ENCODE measurements around the gene POMT1.
A peak's percentile ranks its signal among the peaks of the same experiment; 100 is the strongest.

POMT1 gene

DNA sequence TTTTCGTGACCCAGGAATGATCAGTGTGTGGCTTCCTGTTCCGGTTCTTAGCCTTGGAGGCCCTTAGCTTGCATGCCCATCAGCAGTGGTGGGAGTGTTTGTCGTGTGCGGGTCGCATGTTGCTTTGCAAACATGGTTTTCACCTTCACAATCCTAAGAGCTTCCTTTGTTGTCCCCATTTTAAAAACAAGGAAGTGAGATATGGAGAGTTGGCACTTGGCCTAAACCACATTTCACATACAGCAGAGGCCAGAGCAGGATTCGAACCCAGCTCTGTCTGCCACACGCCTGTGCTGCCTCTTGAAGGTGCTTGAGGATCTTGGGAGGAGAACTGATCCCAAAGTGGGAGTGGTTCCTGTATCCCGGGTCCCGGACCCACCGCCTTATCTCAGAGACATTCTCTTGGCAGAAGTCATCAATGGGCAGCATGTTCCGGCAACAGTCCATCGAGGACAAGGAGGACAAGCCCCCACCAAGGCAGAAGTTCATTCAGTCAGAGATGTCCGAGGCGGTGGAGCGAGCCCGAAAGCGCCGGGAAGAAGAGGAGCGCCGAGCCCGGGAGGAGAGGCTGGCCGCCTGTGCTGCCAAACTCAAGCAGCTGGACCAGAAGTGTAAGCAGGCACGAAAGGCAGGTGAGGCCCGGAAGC, 38.2 kb upstream of the POMT1 start:
- H3K4me3 ChIP-seq (ENCODE audit: control insufficient read depth in 1 of 7, extremely low read depth in 1 of 7, insufficient read depth in 4 of 7, low read depth in 2 of 7, low read length in 6 of 7): no peak overlapping the region
- 88% methylated on average over 20 of the region's 24 CpGs for WGBS (ENCODE audit: insufficient coverage)
- no peaks in the 10 kb centered on the region for H3K27me3 ChIP-seq (replicated peaks in 2 of 5; ENCODE audit: control insufficient read depth in 4 of 5, insufficient read depth in 5 of 5, low read length in 4 of 5)
- peaks cover 41 to 85% (median 67%) of the 10 kb centered on the region in 4 experiments for H3K36me3 ChIP-seq (ENCODE audit: control insufficient read depth in 4 of 4, insufficient read depth in 4 of 4, low read length in 3 of 4)
- CTCF ChIA-PET: interaction anchor here (1.0 to 1.2 kb wide), 5 partner anchors 13 to 31 kb away, joined by 3 to 8 read pairs (median 3); no protein-coding TSS in a partner anchor
- DNase-seq: peak; percentile 22 to 48 (median 37)
- no peaks in the 10 kb centered on the region for H3K9me3 ChIP-seq (ENCODE audit: control extremely low read depth in 1 of 5, control insufficient read depth in 4 of 5, insufficient read depth in 2 of 5, low read depth in 1 of 5, low read length in 4 of 5)
- POLR2A ChIA-PET: no interaction called here
- H3K4me1 ChIP-seq (ENCODE audit: control extremely low read depth in 1 of 4, control insufficient read depth in 4 of 4, insufficient read depth in 4 of 4, low read length in 3 of 4): peaks cover 0 to 6% (median 2%) of the 10 kb centered on the region in 4 experiments
- H3K27ac ChIP-seq (ENCODE audit: insufficient read depth in 1 of 2, low read depth in 1 of 2, low read length in 2 of 2, poor library complexity in 1 of 2, severe bottlenecking in 2 of 2): no peak overlapping the region

DNA sequence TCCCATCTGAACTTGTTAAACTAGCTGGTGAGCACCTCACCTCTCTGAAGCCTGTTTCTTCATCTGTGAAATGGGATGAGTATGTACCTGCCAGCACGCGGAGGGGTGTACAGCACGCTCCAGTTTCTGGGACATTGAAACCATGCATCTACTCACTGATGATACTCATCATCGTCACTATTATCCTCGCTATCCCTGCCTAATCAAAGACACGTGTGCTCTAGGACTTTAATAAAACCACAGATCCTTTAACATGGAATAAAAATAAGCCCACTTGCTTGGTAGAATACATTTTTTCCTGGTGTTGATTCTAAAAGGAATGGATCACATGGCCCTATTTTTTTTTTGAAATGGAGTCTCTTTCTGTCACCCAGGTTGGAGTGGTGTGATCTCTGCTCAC, 37.3 kb upstream of the POMT1 start:
- WGBS (ENCODE audit: insufficient coverage): 80% methylated on average over 1 of the region's 6 CpGs
- Histone ChIP-seq H3K27me3 (replicated peaks in 2 of 5; ENCODE audit: control insufficient read depth in 4 of 5, insufficient read depth in 5 of 5, low read length in 4 of 5) (no peaks in the 10 kb centered on the region), H3K27ac (ENCODE audit: insufficient read depth in 1 of 2, low read depth in 1 of 2, low read length in 2 of 2, poor library complexity in 1 of 2, severe bottlenecking in 2 of 2) (no peak overlapping the region), H3K4me3 (ENCODE audit: control insufficient read depth in 1 of 7, extremely low read depth in 1 of 7, insufficient read depth in 4 of 7, low read depth in 2 of 7, low read length in 6 of 7) (no peak overlapping the region), H3K9me3 (ENCODE audit: control extremely low read depth in 1 of 5, control insufficient read depth in 4 of 5, insufficient read depth in 2 of 5, low read depth in 1 of 5, low read length in 4 of 5) (no peaks in the 10 kb centered on the region), H3K36me3 (ENCODE audit: control insufficient read depth in 4 of 4, insufficient read depth in 4 of 4, low read length in 3 of 4) (peaks cover 44 to 86% (median 67%) of the 10 kb centered on the region in 4 experiments), H3K4me1 (ENCODE audit: control extremely low read depth in 1 of 4, control insufficient read depth in 4 of 4, insufficient read depth in 4 of 4, low read length in 3 of 4) (peaks cover 0 to 6% (median 2%) of the 10 kb centered on the region in 4 experiments)
- ChIA-PET CTCF (interaction anchor here (1.1 kb wide), 1 partner anchor 24 kb away, joined by 3 read pairs; no protein-coding TSS in a partner anchor), POLR2A (no interaction called here)
- DNase-seq: no peak

DNA sequence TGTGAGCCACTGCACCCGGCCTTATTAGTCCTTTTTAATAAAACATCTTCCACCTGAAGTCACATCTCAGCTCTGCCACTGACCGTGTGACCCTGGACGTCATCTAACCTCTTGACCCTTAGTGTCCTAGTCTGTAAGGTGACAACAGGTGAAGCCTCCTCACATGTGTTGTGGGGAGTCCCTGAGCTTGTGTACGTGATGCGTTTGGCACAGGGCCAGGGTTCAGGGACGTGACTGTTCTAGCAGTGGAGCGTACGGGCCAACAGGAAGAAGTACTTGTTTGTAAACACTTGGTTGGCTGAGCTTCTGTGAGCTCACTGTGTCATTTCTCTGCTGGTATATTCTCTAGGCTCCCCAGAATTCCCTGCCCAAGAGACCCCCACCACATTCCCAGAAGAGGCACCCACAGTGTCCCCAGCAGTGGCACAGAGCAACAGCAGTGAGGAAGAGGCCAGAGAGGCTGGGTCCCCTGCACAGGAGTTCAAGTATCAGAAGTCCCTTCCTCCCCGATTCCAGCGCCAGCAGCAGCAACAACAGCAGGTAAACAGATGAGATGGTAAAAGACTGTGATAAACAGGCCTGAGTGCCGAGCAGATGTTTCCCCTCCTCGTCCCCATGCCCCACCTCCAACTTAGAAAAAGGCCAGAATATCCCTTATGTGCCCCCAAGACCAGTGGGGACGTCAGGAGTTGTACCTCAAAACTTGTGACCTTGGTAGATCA, 35.3 kb upstream of the POMT1 start:
- Histone ChIP-seq H3K4me3 (ENCODE audit: control insufficient read depth in 1 of 7, extremely low read depth in 1 of 7, insufficient read depth in 4 of 7, low read depth in 2 of 7, low read length in 6 of 7) (no peak overlapping the region), H3K27ac (ENCODE audit: insufficient read depth in 1 of 2, low read depth in 1 of 2, low read length in 2 of 2, poor library complexity in 1 of 2, severe bottlenecking in 2 of 2) (no peak overlapping the region), H3K36me3 (ENCODE audit: control insufficient read depth in 4 of 4, insufficient read depth in 4 of 4, low read length in 3 of 4) (peaks cover 54 to 86% (median 69%) of the 10 kb centered on the region in 4 experiments), H3K27me3 (replicated peaks in 2 of 5; ENCODE audit: control insufficient read depth in 4 of 5, insufficient read depth in 5 of 5, low read length in 4 of 5) (no peaks in the 10 kb centered on the region), H3K9me3 (ENCODE audit: control extremely low read depth in 1 of 5, control insufficient read depth in 4 of 5, insufficient read depth in 2 of 5, low read depth in 1 of 5, low read length in 4 of 5) (peaks cover 0 to 5% (median 0%) of the 10 kb centered on the region in 5 experiments), H3K4me1 (ENCODE audit: control extremely low read depth in 1 of 4, control insufficient read depth in 4 of 4, insufficient read depth in 4 of 4, low read length in 3 of 4) (peaks cover 0 to 6% (median 2%) of the 10 kb centered on the region in 4 experiments)
- ChIA-PET POLR2A (no interaction called here), CTCF (interaction anchor here (2.9 kb wide), 1 partner anchor 10 kb away, joined by 12 read pairs; no protein-coding TSS in a partner anchor)
- no peak for DNase-seq
- WGBS (ENCODE audit: insufficient coverage): 94% methylated on average over 10 of the region's 13 CpGs

DNA sequence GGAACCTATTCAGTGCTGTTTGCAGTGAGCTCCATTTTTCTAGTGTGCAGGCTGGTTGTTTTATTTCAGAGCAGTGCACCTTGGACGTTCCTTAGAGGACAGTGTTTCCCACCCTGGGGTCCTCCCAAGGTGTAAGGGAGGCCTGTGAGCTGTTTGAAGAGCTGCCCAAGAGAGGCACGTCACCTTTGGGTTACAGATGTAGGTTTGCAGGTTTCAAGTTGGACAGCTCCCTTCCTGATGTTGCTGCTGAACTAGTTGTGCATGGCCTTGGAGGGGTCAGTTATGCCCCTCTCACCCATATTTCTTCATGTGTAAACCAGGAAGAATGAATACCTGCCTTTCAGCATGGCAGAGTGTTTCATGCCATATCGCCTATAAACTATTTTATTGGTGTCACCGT, 34.7 kb upstream of the POMT1 start:
- ChIA-PET CTCF (interaction anchor here (2.9 kb wide), 1 partner anchor 9 kb away, joined by 12 read pairs; no protein-coding TSS in a partner anchor), POLR2A (no interaction called here)
- peaks cover 55 to 90% (median 71%) of the 10 kb centered on the region in 4 experiments for H3K36me3 ChIP-seq (ENCODE audit: control insufficient read depth in 4 of 4, insufficient read depth in 4 of 4, low read length in 3 of 4)
- peaks cover 0 to 5% (median 0%) of the 10 kb centered on the region in 5 experiments for H3K9me3 ChIP-seq (ENCODE audit: control extremely low read depth in 1 of 5, control insufficient read depth in 4 of 5, insufficient read depth in 2 of 5, low read depth in 1 of 5, low read length in 4 of 5)
- 100% methylated on average over 1 of the region's 4 CpGs for WGBS (ENCODE audit: insufficient coverage)
- H3K27ac ChIP-seq (ENCODE audit: insufficient read depth in 1 of 2, low read depth in 1 of 2, low read length in 2 of 2, poor library complexity in 1 of 2, severe bottlenecking in 2 of 2): no peak overlapping the region
- no peaks in the 10 kb centered on the region for H3K27me3 ChIP-seq (replicated peaks in 2 of 5; ENCODE audit: control insufficient read depth in 4 of 5, insufficient read depth in 5 of 5, low read length in 4 of 5)
- H3K4me1 ChIP-seq (ENCODE audit: control extremely low read depth in 1 of 4, control insufficient read depth in 4 of 4, insufficient read depth in 4 of 4, low read length in 3 of 4): peaks cover 0 to 6% (median 2%) of the 10 kb centered on the region in 4 experiments
- DNase-seq: no peak
- H3K4me3 ChIP-seq (ENCODE audit: control insufficient read depth in 1 of 7, extremely low read depth in 1 of 7, insufficient read depth in 4 of 7, low read depth in 2 of 7, low read length in 6 of 7): no peak overlapping the region

DNA sequence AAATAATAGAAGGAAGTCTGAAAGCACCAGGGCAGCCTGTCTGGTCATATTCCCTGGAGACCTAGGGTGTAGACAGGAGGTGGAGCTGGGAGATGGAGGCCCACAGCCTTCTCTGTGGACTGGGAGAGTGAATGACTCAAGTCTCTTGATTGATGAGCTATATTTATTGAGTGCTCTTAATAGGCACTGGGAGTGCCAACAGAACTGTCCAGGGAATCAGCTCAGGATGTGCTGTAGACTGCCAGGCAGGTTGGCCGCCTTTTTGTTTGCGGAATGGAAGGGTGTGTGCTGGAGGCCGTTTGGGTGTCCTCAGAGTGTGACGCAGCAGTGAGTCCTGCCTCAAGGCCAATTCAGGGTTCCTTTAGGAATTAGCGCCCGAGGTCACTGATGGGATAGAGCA, 33.4 kb upstream of the POMT1 start:
- no peaks in the 10 kb centered on the region for H3K27me3 ChIP-seq (replicated peaks in 2 of 5; ENCODE audit: control insufficient read depth in 4 of 5, insufficient read depth in 5 of 5, low read length in 4 of 5)
- H3K36me3 ChIP-seq (ENCODE audit: control insufficient read depth in 4 of 4, insufficient read depth in 4 of 4, low read length in 3 of 4): peaks cover 60 to 93% (median 79%) of the 10 kb centered on the region in 4 experiments
- 96% methylated on average over 6 of the region's 6 CpGs for WGBS (ENCODE audit: insufficient coverage)
- peaks cover 0 to 2% (median under 1%) of the 10 kb centered on the region in 4 experiments for H3K4me1 ChIP-seq (ENCODE audit: control extremely low read depth in 1 of 4, control insufficient read depth in 4 of 4, insufficient read depth in 4 of 4, low read length in 3 of 4)
- no peak overlapping the region for H3K27ac ChIP-seq (ENCODE audit: insufficient read depth in 1 of 2, low read depth in 1 of 2, low read length in 2 of 2, poor library complexity in 1 of 2, severe bottlenecking in 2 of 2)
- ChIA-PET CTCF (interaction anchor here (2.9 kb wide), 1 partner anchor 8 kb away, joined by 12 read pairs; no protein-coding TSS in a partner anchor), POLR2A (no interaction called here)
- H3K9me3 ChIP-seq (ENCODE audit: control extremely low read depth in 1 of 5, control insufficient read depth in 4 of 5, insufficient read depth in 2 of 5, low read depth in 1 of 5, low read length in 4 of 5): peaks cover 0 to 5% (median 0%) of the 10 kb centered on the region in 5 experiments
- no peak overlapping the region for H3K4me3 ChIP-seq (ENCODE audit: control insufficient read depth in 1 of 7, extremely low read depth in 1 of 7, insufficient read depth in 4 of 7, low read depth in 2 of 7, low read length in 6 of 7)
- no peak for DNase-seq

DNA sequence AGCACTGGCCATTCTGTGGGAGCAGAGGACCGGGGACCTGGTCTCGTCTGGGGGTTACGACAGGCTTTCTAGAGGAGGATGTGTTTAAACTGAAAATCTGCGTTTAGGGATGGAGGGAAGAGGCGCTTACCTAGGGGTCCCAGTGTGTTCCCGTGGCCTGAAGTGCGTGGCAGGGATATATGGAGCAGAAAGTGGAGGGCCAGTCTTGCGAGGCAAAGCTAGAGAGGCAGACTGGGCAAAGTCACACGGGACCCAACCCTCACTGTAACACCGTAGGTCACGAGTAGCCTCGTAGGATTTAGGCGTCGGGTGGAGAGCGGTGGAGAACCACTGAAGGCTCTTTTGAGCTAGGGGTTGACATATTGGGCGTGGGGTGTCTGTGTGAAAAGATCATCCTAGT, 32.8 kb upstream of the POMT1 start:
- 98% methylated on average over 15 of the region's 16 CpGs for WGBS (ENCODE audit: insufficient coverage)
- no peak for DNase-seq
- Histone ChIP-seq H3K9me3 (ENCODE audit: control extremely low read depth in 1 of 5, control insufficient read depth in 4 of 5, insufficient read depth in 2 of 5, low read depth in 1 of 5, low read length in 4 of 5) (peaks cover 0 to 5% (median 0%) of the 10 kb centered on the region in 5 experiments), H3K4me3 (ENCODE audit: control insufficient read depth in 1 of 7, extremely low read depth in 1 of 7, insufficient read depth in 4 of 7, low read depth in 2 of 7, low read length in 6 of 7) (no peak overlapping the region), H3K27me3 (replicated peaks in 2 of 5; ENCODE audit: control insufficient read depth in 4 of 5, insufficient read depth in 5 of 5, low read length in 4 of 5) (no peaks in the 10 kb centered on the region), H3K4me1 (ENCODE audit: control extremely low read depth in 1 of 4, control insufficient read depth in 4 of 4, insufficient read depth in 4 of 4, low read length in 3 of 4) (no peaks in the 10 kb centered on the region), H3K36me3 (ENCODE audit: control insufficient read depth in 4 of 4, insufficient read depth in 4 of 4, low read length in 3 of 4) (peaks cover 57 to 93% (median 78%) of the 10 kb centered on the region in 4 experiments), H3K27ac (ENCODE audit: insufficient read depth in 1 of 2, low read depth in 1 of 2, low read length in 2 of 2, poor library complexity in 1 of 2, severe bottlenecking in 2 of 2) (no peak overlapping the region)
- ChIA-PET CTCF (no interaction called here), POLR2A (no interaction called here)

DNA sequence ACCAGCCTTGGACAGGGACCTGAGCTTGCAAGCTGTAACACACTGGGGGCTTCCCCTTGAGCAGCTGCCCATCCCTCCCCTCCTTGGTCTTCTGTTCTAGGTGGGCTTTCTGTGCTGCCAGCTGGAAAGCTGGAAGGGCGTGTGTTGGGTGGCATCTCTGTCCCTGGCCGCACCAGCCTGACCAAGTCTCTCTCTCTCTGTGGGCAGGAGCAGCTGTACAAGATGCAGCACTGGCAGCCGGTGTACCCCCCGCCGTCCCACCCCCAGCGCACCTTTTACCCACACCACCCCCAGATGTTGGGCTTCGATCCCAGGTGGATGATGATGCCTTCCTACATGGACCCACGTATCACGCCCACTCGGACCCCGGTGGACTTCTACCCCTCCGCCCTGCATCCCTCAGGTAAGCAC, 32.1 kb upstream of the POMT1 start:
- POLR2A ChIA-PET: no interaction called here
- CTCF ChIA-PET: interaction anchor here (0.6 kb wide), 1 partner anchor 97 kb away, joined by 3 read pairs; no protein-coding TSS in a partner anchor
- DNase-seq: no peak
- H3K27me3 ChIP-seq (replicated peaks in 2 of 5; ENCODE audit: control insufficient read depth in 4 of 5, insufficient read depth in 5 of 5, low read length in 4 of 5): no peaks in the 10 kb centered on the region
- H3K4me1 ChIP-seq (ENCODE audit: control extremely low read depth in 1 of 4, control insufficient read depth in 4 of 4, insufficient read depth in 4 of 4, low read length in 3 of 4): no peaks in the 10 kb centered on the region
- 97% methylated on average over 12 of the region's 12 CpGs for WGBS (ENCODE audit: insufficient coverage)
- no peak overlapping the region for H3K27ac ChIP-seq (ENCODE audit: insufficient read depth in 1 of 2, low read depth in 1 of 2, low read length in 2 of 2, poor library complexity in 1 of 2, severe bottlenecking in 2 of 2)
- H3K4me3 ChIP-seq (ENCODE audit: control insufficient read depth in 1 of 7, extremely low read depth in 1 of 7, insufficient read depth in 4 of 7, low read depth in 2 of 7, low read length in 6 of 7): no peak overlapping the region
- peaks cover 0 to 5% (median 0%) of the 10 kb centered on the region in 5 experiments for H3K9me3 ChIP-seq (ENCODE audit: control extremely low read depth in 1 of 5, control insufficient read depth in 4 of 5, insufficient read depth in 2 of 5, low read depth in 1 of 5, low read length in 4 of 5)
- peaks cover 52 to 94% (median 81%) of the 10 kb centered on the region in 4 experiments for H3K36me3 ChIP-seq (ENCODE audit: control insufficient read depth in 4 of 4, insufficient read depth in 4 of 4, low read length in 3 of 4)
